Uterus (tissue), 4 donors: ENCODE results near the gene LY6G5B. TPM values are rescaled to one million over a fixed set of nuclear protein-coding genes. Genes with fewer than 3 reads are reported as not detected.
A peak's percentile ranks its signal among the peaks of the same experiment; 100 is the strongest.

Experiments
- DNase-seq, 2 donors: peaks; one replicate each; pipeline ENCODE4 v3.0.0-alpha.2; 2019 to 2020
- H3K27ac ChIP-seq, 2 donors: fragments of 200-600 bp; sonication (generic); 1 replicate in 1 of 2; 2 replicates in 1 of 2; pipeline ENCODE4 v1.5.1; 2016 to 2018
- H3K27me3 ChIP-seq, 2 donors: fragments of 200-600 bp; sonication (generic); one replicate each; pipeline ENCODE4 v1.5.1; 2018 to 2019; ENCODE audit warnings: control low read depth in 1 of 2
- H3K36me3 ChIP-seq, 2 donors: fragments of 200-600 bp; sonication (generic); one replicate each; pipeline ENCODE4 v1.5.1; 2019; ENCODE audit warnings: control low read depth in 1 of 2
- H3K4me1 ChIP-seq, 2 donors: fragments of 200-600 bp; sonication (generic); one replicate each; pipeline ENCODE4 v1.5.1; 2018 to 2019; ENCODE audit warnings: control low read depth in 1 of 2
- H3K4me3 ChIP-seq, 2 donors: fragments of 200-600 bp; sonication (generic); 1 replicate in 1 of 2; 2 replicates in 1 of 2; pipeline ENCODE4 v1.5.1; 2018 to 2019; ENCODE audit warnings: mild to moderate bottlenecking in 1 of 2
- H3K9me3 ChIP-seq, 2 donors: fragments of 200-600 bp; sonication (generic); one replicate each; pipeline ENCODE4 v1.5.1; 2019; ENCODE audit warnings: control low read depth in 1 of 2
- CTCF ChIP-seq, 4 experiments: fragments of 200-600 bp in 2 of 4; fragments of 450-650 bp in 2 of 4; sonication (generic) in 2 of 4; IDR thresholded peaks; one replicate each; pipeline ENCODE4 v1.5.1; 2016 to 2019; ENCODE audit warnings: antibody characterized with exemption in 4 of 4, mild to moderate bottlenecking in 2 of 4, moderate library complexity in 1 of 4
- POLR2A ChIP-seq, 2 donors: fragments of 450-650 bp; IDR thresholded peaks; one replicate each; pipeline ENCODE4 v1.6.1; 2016; ENCODE audit warnings: antibody characterized with exemption in 2 of 2, mild to moderate bottlenecking in 1 of 2, moderate library complexity in 1 of 2
- intact Hi-C: fragments of 100-400 bp; cut with DNase I; formaldehyde crosslinking; loops from one replicate; pipeline ENCODE4 v1.15.1; 2023; ENCODE audit warnings: low total_unique reads
- microRNA-seq: library from miRNA; unstranded; fragments of <30 nt; microRNA quantifications from one replicate; pipeline ENCODE4, GENCODE V29; 2016; ENCODE audit warnings: borderline microRNAs expressed, borderline replicate concordance
- small RNA-seq: library from RNA; depleted of rRNA; stranded (forward); fragments of <200 nt; gene quantifications from one replicate; pipeline ENCODE3, GENCODE V24; 2016
- total RNA-seq, 4 donors: library from RNA; depleted of rRNA in 3 of 4; stranded (reverse); fragments of >200 nt in 3 of 4; gene quantifications; one replicate each; pipeline versions ENCODE4 v1.1.0 to v1.2.4, GENCODE V29; 2014 to 2023
- donor health status: DM: yes; HTN: yes; CAD: no.

Gene LY6G5B
- total RNA-seq, 4 donors from 2014 or later, result 1.0 to 27.4 (median 4.3) TPM

DNA sequence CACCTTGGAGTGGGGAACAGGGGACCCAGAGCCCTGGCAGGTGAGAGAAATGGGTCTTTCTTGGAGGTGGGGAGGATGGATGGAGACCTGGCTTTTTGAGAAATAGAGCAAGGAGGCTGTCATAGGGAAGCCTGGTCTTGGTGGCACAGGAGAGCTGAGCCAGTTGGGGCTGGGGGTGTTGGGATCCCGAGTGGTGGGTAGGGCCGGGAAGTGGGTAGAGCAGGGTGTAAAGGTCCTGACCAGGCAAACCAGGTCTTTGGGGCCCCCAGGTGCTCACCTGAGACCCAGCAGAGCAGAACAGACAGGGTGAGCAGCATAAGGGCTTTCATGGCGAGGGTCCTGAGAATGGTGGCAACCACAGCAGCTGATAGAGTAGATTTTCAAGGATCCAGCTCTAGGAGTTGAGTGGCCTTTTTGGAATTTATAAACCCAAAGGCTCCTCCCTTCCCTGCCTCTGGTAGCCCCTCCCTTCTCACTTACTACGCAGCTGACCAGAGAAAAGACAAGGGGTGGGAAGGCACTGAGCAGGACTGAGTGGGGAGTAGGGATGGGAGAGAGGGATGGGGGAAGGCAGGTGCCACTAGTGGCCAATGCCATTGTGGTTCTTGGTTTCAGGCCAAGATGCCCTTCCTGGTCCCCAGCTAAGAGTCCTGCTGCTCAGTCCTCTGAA, 51.7 kb downstream of the LY6G5B start, which contains the start of gene LY6G6C:
LY6G6C (minus strand) TSS at position 396 of the 670 bp plus-strand sequence; CDS start at position 329, 67 bp downstream.
- Histone ChIP-seq H3K27me3 (no peaks in the 10 kb centered on the region), H3K9me3 (no peaks in the 10 kb centered on the region), H3K4me3 (no peak within 1 kb of the TSS), H3K27ac (no peak within 1 kb of the TSS), H3K4me1 (no peaks in the 10 kb centered on the region), H3K36me3 (no peaks in the 10 kb centered on the region)
- DNase-seq, result no peak
- TF ChIP-seq POLR2A (IDR thresholded peaks at IDR 0.05), result no peak
- no peak for TF ChIP-seq CTCF (IDR thresholded peaks at IDR 0.05)
- intact Hi-C loops, result no loop called here

- Histone ChIP-seq H3K27me3 (no peaks in the 10 kb centered on the region), H3K36me3 (no peaks in the 10 kb centered on the region), H3K4me1 (no peaks in the 10 kb centered on the region), H3K27ac (no peak overlapping the region), H3K4me3 (no peak overlapping the region), H3K9me3 (no peaks in the 10 kb centered on the region)
- no peak for DNase-seq
- intact Hi-C loops, result no loop called here
- TF ChIP-seq CTCF (IDR thresholded peaks at IDR 0.05) (no peak), POLR2A (IDR thresholded peaks at IDR 0.05) (no peak)
Observed at GRCh38 chr6:31722173-31722572, 52.4 kb downstream of the LY6G5B start.

Small RNAs within 50 kb of the gene (microRNA-seq; reads per million reads assigned to microRNA genes)
- gene MIR4646 (not detected), gene MIR6832 (not detected)

Small RNAs within 50 kb of the gene (small RNA-seq; reads per million reads assigned to genes)
- gene LY6G6D, result not detected
- not detected for gene MIR4646
- not detected for gene MIR6832
- not detected for gene RF00019
- 2.8 reads per million, percentile 80 among the genes with 10 or more reads in this experiment for gene SNORA38

Other genes with a start within 250 kb of the LY6G5B start
- 1 to 10 TPM; 1.9 to 4.8 (median 2.9) TPM for gene MICB, start 171.8 kb upstream of the LY6G5B start, total RNA-seq
- gene MCCD1, start 141.0 kb upstream of the LY6G5B start, total RNA-seq, result not detected
- gene DDX39B, start 128.0 kb upstream of the LY6G5B start, total RNA-seq, result 100 to 1,000 TPM; 119 to 429 (median 282) TPM
- 1 to 10 TPM in 2 of 4 donors, not detected in 2; 1.2 to 1.6 TPM for gene ATP6V1G2, start 123.4 kb upstream of the LY6G5B start, total RNA-seq
- gene NFKBIL1, start 122.4 kb upstream of the LY6G5B start, total RNA-seq, result 10 to 100 TPM; 19.7 to 38.5 (median 20.8) TPM
- under 1 TPM in 1 of 4 donors, not detected in 3; 0.30 TPM for gene LTA, start 97.7 kb upstream of the LY6G5B start, total RNA-seq
- gene TNF, start 94.4 kb upstream of the LY6G5B start, total RNA-seq, result 1 to 10 TPM in 1 of 4 donors, not detected in 3; 1.3 TPM
- gene LTB, start 87.6 kb upstream of the LY6G5B start, total RNA-seq, result 1 to 10 TPM in 1 of 4 donors, not detected in 3; 1.5 TPM
- 100 to 1,000 TPM in 1 of 4 donors, 1 to 10 TPM in 2, not detected in 1; 2.6 to 229 (median 3.2) TPM for gene LST1, start 83.7 kb upstream of the LY6G5B start, total RNA-seq
- not detected for gene NCR3, start 77.0 kb upstream of the LY6G5B start, total RNA-seq
- 10 to 100 TPM in 2 of 4 donors, 1 to 10 TPM in 2; 1.5 to 25.6 (median 14.5) TPM for gene AIF1, start 54.7 kb upstream of the LY6G5B start, total RNA-seq
- gene PRRC2A, start 49.3 kb upstream of the LY6G5B start, total RNA-seq, result 100 to 1,000 TPM in 1 of 4 donors, 10 to 100 TPM in 3; 35.4 to 218 (median 48.0) TPM
- gene BAG6, start 17.3 kb upstream of the LY6G5B start, total RNA-seq, result 100 to 1,000 TPM in 3 of 4 donors, 10 to 100 TPM in 1; 92.2 to 233 (median 139) TPM
- gene APOM, start 14.1 kb upstream of the LY6G5B start, total RNA-seq, result 1 to 10 TPM in 3 of 4 donors, not detected in 1; 1.9 to 2.9 (median 2.6) TPM
- gene C6orf47, start 9.2 kb upstream of the LY6G5B start, total RNA-seq, result 10 to 100 TPM in 3 of 4 donors, 1 to 10 TPM in 1; 6.2 to 31.9 (median 24.6) TPM
- 10 to 100 TPM in 3 of 4 donors, 1 to 10 TPM in 1; 5.1 to 25.6 (median 15.4) TPM for gene GPANK1, start 5.0 kb upstream of the LY6G5B start, total RNA-seq
- 100 to 1,000 TPM in 3 of 4 donors, 10 to 100 TPM in 1; 67.5 to 157 (median 107) TPM for gene CSNK2B, start 3.9 kb upstream of the LY6G5B start, total RNA-seq
- 1 to 10 TPM in 3 of 4 donors, not detected in 1; 1.0 to 4.4 (median 3.8) TPM for gene LY6G5C, start 11.1 kb downstream of the LY6G5B start, total RNA-seq
- 10 to 100 TPM; 25.9 to 50.9 (median 37.9) TPM for gene ABHD16A, start 33.3 kb downstream of the LY6G5B start, total RNA-seq
- gene LY6G6F, start 36.9 kb downstream of the LY6G5B start, total RNA-seq, result not detected
- 1 to 10 TPM in 1 of 4 donors, not detected in 3; 2.0 TPM for gene LY6G6D, start 45.4 kb downstream of the LY6G5B start, total RNA-seq
- 1 to 10 TPM in 1 of 4 donors, not detected in 3; 1.4 TPM for gene LY6G6C, start 51.8 kb downstream of the LY6G5B start, total RNA-seq
- under 1 TPM in 1 of 4 donors, not detected in 3; 0.49 TPM for gene MPIG6B, start 53.4 kb downstream of the LY6G5B start, total RNA-seq
- gene DDAH2, start 59.3 kb downstream of the LY6G5B start, total RNA-seq, result 100 to 1,000 TPM in 3 of 4 donors, 10 to 100 TPM in 1; 97.6 to 240 (median 158) TPM
- gene CLIC1, start 66.6 kb downstream of the LY6G5B start, total RNA-seq, result 100 to 1,000 TPM; 173 to 328 (median 216) TPM
- 10 to 100 TPM in 3 of 4 donors, not detected in 1; 16.7 to 41.5 (median 22.1) TPM for gene MSH5, start 70.0 kb downstream of the LY6G5B start, total RNA-seq
- 1 to 10 TPM in 2 of 4 donors, not detected in 2; 1.7 to 4.4 TPM for gene SAPCD1, start 92.7 kb downstream of the LY6G5B start, total RNA-seq
- 10 to 100 TPM in 1 of 4 donors, 1 to 10 TPM in 2, under 1 TPM in 1; 0.88 to 24.1 (median 3.1) TPM for gene VWA7, start 107.4 kb downstream of the LY6G5B start, total RNA-seq
- gene VARS1, start 125.8 kb downstream of the LY6G5B start, total RNA-seq, result 100 to 1,000 TPM in 1 of 4 donors, 10 to 100 TPM in 3; 35.6 to 118 (median 53.4) TPM
- gene LSM2, start 137.0 kb downstream of the LY6G5B start, total RNA-seq, result 100 to 1,000 TPM in 1 of 4 donors, 10 to 100 TPM in 3; 37.1 to 119 (median 58.7) TPM
- 1 to 10 TPM in 3 of 4 donors, under 1 TPM in 1; 0.59 to 4.6 (median 2.3) TPM for gene HSPA1L, start 145.3 kb downstream of the LY6G5B start, total RNA-seq
- 100 to 1,000 TPM in 3 of 4 donors, 10 to 100 TPM in 1; 98.8 to 261 (median 170) TPM for gene HSPA1A, start 145.6 kb downstream of the LY6G5B start, total RNA-seq
- gene HSPA1B, start 157.8 kb downstream of the LY6G5B start, total RNA-seq, result 100 to 1,000 TPM in 2 of 4 donors, 10 to 100 TPM in 2; 40.3 to 268 (median 152) TPM
- gene NEU1, start 192.8 kb downstream of the LY6G5B start, total RNA-seq, result 10 to 100 TPM; 20.5 to 28.4 (median 23.4) TPM
- gene SLC44A4, start 209.0 kb downstream of the LY6G5B start, total RNA-seq, result 10 to 100 TPM in 1 of 4 donors, 1 to 10 TPM in 3; 5.0 to 46.1 (median 5.8) TPM
- 10 to 100 TPM; 13.8 to 72.4 (median 66.2) TPM for gene EHMT2, start 227.7 kb downstream of the LY6G5B start, total RNA-seq
- 10 to 100 TPM in 2 of 4 donors, 1 to 10 TPM in 1, not detected in 1; 2.4 to 15.3 (median 11.0) TPM for gene ZBTB12, start 232.1 kb downstream of the LY6G5B start, total RNA-seq